Smooth muscle cell (in vitro differentiated cells): ENCODE measurements around the gene MAPRE2. TPM values are rescaled to one million over a fixed set of nuclear protein-coding genes. Genes with fewer than 3 reads are reported as not detected.

Source experiments
- DNase-seq: peaks from one replicate; lab custom pipeline; 2025; ENCODE audit not compliant: unreplicated experiment; lab: John Stamatoyannopoulos, UW
- H2AFZ ChIP-seq: fragments of 200-600 bp; sonication (generic); 2 replicates; pipeline ENCODE4 v1.6.0; 2016; ENCODE audit warnings: antibody characterized with exemption, low read depth, mild to moderate bottlenecking
- H3F3A ChIP-seq: fragments of 200-600 bp; sonication (generic); 2 replicates; pipeline ENCODE4 v1.6.0; 2017; ENCODE audit warnings: antibody characterized with exemption, low read depth
- H3K27ac ChIP-seq: fragments of 200-600 bp; sonication (generic); 2 replicates; pipeline ENCODE4 v1.5.1; 2016; ENCODE audit warnings: low read depth, mild to moderate bottlenecking
- H3K27me3 ChIP-seq: fragments of 200-600 bp; sonication (generic); 2 replicates; pipeline ENCODE4 v1.6.1; 2016; ENCODE audit warnings: low read depth, mild to moderate bottlenecking
- H3K36me3 ChIP-seq: fragments of 200-600 bp; sonication (generic); 2 replicates; pipeline ENCODE4 v1.5.1; 2016; ENCODE audit warnings: low read depth
- H3K4me1 ChIP-seq: fragments of 200-600 bp; sonication (generic); 2 replicates; pipeline ENCODE4 v1.5.1; 2016; ENCODE audit warnings: low read depth
- H3K4me2 ChIP-seq: fragments of 200-600 bp; sonication (generic); 2 replicates; pipeline ENCODE4 v1.6.0; 2016; ENCODE audit warnings: mild to moderate bottlenecking
- H3K4me3 ChIP-seq: fragments of 200-600 bp; sonication (generic); 2 replicates; pipeline ENCODE4 v1.5.1; 2016; ENCODE audit warnings: mild to moderate bottlenecking
- H3K79me2 ChIP-seq: fragments of 200-600 bp; sonication (generic); 2 replicates; pipeline ENCODE4 v1.6.0; 2016; ENCODE audit warnings: low read depth, mild to moderate bottlenecking
- H3K9ac ChIP-seq: fragments of 200-600 bp; sonication (generic); 2 replicates; pipeline ENCODE4 v1.6.0; 2016; ENCODE audit warnings: low read depth
- H3K9me3 ChIP-seq: fragments of 200-600 bp; sonication (generic); replicated peaks from 2 replicates; pipeline ENCODE4 v1.5.1; 2016; ENCODE audit warnings: low read depth
- H4K20me1 ChIP-seq: fragments of 200-600 bp; sonication (generic); 2 replicates; pipeline ENCODE4 v1.6.0; 2016; ENCODE audit warnings: low read depth
- CTCF ChIP-seq: fragments of 200-600 bp; sonication (generic); IDR thresholded peaks from 2 replicates; pipeline ENCODE4 v1.5.1; 2017; ENCODE audit warnings: borderline replicate concordance, mild to moderate bottlenecking, antibody characterized with exemption; ENCODE audit not compliant: insufficient read depth, poor library complexity, severe bottlenecking
- WGBS: methylation state at CpG from one replicate; pipeline ENCODE4 v1.1.7; 2016; ENCODE audit warnings: low lambda C conversion rate; 5-methylcytosine and 5-hydroxymethylcytosine counted together
- polyA plus RNA-seq: library from polyadenylated mRNA; unstranded; fragments of >200 nt; fragmentation: Nextera tagmentation; extraction: Ambion mirVana; gene quantifications from 2 replicates; pipeline ENCODE4 v1.2.1, GENCODE V29; 2016
- total RNA-seq: library from RNA; depleted of rRNA; stranded (reverse); fragments of >200 nt; gene quantifications from 2 replicates; pipeline ENCODE4 v1.2.3, GENCODE V29; 2014

The MAPRE2 gene
- total and polyA plus RNA-seq, 2 experiments from 2014 or later: 11.2 to 21.8 TPM

DNA sequence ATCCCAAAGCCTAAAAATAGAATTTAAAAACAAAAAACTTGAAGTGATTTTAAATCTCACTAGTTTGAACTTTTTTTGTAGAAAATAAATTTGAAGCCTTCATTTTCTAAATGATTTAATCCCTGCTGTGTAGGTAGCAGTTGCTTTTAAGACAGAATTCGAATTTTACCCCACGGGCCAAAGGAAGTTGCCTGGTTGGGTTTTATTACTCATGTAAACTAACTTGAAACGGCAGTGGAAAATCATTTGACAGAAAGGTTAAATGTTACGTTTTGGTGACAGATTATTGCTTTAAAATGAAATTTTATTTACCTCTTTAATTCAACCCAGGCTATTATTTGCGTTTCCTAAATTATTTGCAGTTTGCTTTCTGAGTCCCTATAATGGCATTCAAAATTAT lies 2.0 kb downstream of the MAPRE2 start:
- Histone ChIP-seq H3K9ac (no peak overlapping the region), H3K4me3 (peak overlapping the region; percentile 83), H3K36me3 (no peaks in the 10 kb centered on the region), H2AFZ (no peak overlapping the region), H3K79me2 (peaks cover 4% of the 10 kb centered on the region), H3K27ac (no peak overlapping the region), H3K4me1 (peaks cover 20% of the 10 kb centered on the region), H4K20me1 (no peaks in the 10 kb centered on the region), H3K9me3 (no peaks in the 10 kb centered on the region), H3K27me3 (no peaks in the 10 kb centered on the region), H3F3A (peaks cover 5% of the 10 kb centered on the region), H3K4me2 (no peak overlapping the region)
- 62% methylated on average over 5 of the region's 5 CpGs for WGBS
- TF ChIP-seq CTCF: no peak
- DNase-seq: no peak

GRCh38 chr18:35045121-35045520 lies 3.9 kb downstream of the MAPRE2 start:
- no peak for DNase-seq
- Histone ChIP-seq H3K27me3 (no peaks in the 10 kb centered on the region), H3K4me3 (no peak overlapping the region), H3K27ac (no peak overlapping the region), H3K36me3 (no peaks in the 10 kb centered on the region), H3K4me2 (no peak overlapping the region), H2AFZ (no peak overlapping the region), H3K4me1 (peaks cover 20% of the 10 kb centered on the region), H3K9me3 (no peaks in the 10 kb centered on the region), H3K9ac (no peak overlapping the region), H3K79me2 (peaks cover 4% of the 10 kb centered on the region), H3F3A (peaks cover 5% of the 10 kb centered on the region), H4K20me1 (no peaks in the 10 kb centered on the region)
- TF ChIP-seq CTCF: no peak
- 54% methylated on average over 4 of the region's 4 CpGs for WGBS

DNA sequence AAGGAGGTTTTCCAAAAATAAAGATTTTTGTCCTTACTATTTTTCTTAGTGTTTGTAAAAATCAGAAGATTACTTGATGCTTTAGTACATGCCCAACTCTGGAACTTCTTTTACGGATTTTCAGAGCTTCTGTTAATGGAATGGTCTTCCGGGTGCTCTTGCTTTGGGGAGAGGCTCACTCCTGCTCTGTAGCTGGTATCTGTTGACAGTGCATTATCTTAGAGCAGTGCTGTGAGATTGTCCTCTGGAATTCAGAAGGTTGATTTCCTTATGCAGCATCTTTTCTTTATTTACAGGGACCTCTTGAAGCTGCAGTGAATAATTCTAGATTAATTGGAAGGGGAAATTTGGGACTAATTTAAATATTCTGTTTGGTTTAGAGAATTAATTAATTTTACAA lies 4.6 kb downstream of the MAPRE2 start:
- Histone ChIP-seq H2AFZ (no peak overlapping the region), H3K4me2 (no peak overlapping the region), H3K4me3 (no peak overlapping the region)

More for the DNA sequence above, 4.6 kb downstream of the MAPRE2 start:
- Histone ChIP-seq H3F3A (no peaks in the 10 kb centered on the region), H3K9me3 (no peaks in the 10 kb centered on the region), H3K36me3 (no peaks in the 10 kb centered on the region), H3K79me2 (peaks cover 4% of the 10 kb centered on the region), H4K20me1 (no peaks in the 10 kb centered on the region), H3K4me1 (peaks cover 22% of the 10 kb centered on the region), H3K9ac (no peak overlapping the region), H3K27me3 (no peaks in the 10 kb centered on the region), H3K27ac (no peak overlapping the region)
- TF ChIP-seq CTCF: no peak
- WGBS: 48% methylated on average over 2 of the region's 2 CpGs
- DNase-seq: no peak
